ENCODE data around the gene RAC2. TPM values are rescaled to one million over a fixed set of nuclear protein-coding genes. Genes with fewer than 3 reads are reported as not detected.

RAC2 gene
- total RNA-seq, 2 donors from 2014 or later = 27.4 to 27.6 TPM

DNA sequence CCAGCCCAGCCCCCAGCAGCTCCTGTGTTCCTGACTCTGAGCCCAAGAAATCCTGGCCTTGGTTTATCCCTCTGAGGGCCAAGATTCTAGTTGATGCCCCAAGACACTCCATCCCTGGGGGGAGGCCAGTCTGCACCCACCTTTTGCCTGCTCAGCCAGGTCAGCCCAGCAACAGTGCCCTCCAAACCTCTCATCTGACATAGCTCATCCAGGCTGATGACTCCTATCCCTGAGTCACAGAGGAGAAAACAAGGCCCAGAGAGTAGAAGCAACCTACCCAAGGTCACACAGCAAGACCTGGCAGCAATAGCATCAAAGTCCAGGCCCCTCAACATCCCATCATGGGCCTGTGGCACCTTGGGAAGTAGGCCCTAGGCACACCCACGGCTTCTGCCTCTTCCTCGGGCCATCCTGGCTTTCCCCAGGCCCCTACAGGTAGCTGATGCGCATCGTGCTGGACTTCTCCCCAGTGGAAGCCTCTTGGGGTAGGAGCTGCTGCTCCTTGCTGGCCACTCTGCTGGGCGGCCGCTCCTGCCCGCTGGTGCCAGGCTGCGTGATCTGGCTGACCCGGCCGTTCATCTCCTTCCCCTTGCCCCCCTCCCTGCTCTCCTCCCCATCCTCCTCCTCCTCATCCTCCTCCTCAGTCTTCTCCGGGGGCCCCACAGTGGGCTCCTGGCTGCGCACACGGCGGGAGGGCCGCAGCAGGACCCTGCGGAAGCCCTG lies 37.8 kb downstream of the RAC2 start:
- intact Hi-C loops (cut with DNase I) = no loop called here
- Histone ChIP-seq H3K4me3 (no peak overlapping the region), H3K9ac (ENCODE audit: low read depth in 2 of 2, low read length in 2 of 2) (no peak overlapping the region), H3K9me3 (no peaks in the 10 kb centered on the region), H3K36me3 (no peaks in the 10 kb centered on the region), H3K27ac (no peak overlapping the region), H3K27me3 (no peaks in the 10 kb centered on the region), H3K4me1 (no peaks in the 10 kb centered on the region)
- TF ChIP-seq, protein P1, sequence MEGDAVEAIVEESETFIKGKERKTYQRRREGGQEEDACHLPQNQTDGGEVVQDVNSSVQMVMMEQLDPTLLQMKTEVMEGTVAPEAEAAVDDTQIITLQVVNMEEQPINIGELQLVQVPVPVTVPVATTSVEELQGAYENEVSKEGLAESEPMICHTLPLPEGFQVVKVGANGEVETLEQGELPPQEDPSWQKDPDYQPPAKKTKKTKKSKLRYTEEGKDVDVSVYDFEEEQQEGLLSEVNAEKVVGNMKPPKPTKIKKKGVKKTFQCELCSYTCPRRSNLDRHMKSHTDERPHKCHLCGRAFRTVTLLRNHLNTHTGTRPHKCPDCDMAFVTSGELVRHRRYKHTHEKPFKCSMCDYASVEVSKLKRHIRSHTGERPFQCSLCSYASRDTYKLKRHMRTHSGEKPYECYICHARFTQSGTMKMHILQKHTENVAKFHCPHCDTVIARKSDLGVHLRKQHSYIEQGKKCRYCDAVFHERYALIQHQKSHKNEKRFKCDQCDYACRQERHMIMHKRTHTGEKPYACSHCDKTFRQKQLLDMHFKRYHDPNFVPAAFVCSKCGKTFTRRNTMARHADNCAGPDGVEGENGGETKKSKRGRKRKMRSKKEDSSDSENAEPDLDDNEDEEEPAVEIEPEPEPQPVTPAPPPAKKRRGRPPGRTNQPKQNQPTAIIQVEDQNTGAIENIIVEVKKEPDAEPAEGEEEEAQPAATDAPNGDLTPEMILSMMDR (IDR thresholded peaks at IDR 0.05) = no peak
- no peak for DNase-seq

DNA sequence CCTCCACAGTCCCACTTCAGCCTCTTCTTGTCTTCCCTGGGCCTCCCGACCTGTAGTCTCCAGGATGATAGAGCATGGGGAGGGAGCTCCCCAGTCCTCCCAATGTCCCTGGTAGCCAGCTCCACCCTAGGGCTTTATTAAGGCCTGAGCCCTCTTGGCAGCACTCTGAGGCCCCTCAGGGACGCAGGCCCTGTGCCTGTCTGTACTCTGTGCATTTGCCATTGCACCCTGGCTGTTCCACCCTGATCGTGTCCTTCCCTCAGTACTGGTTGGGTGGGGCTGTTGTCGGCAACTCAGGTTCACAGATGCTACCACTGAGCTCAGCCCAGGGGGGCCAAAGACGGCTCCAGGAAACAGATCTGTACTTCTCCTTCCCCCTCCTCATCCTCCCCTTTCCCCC lies 39.0 kb downstream of the RAC2 start:
- H3K27me3 ChIP-seq = no peaks in the 10 kb centered on the region
- no peaks in the 10 kb centered on the region for H3K36me3 ChIP-seq
- TF ChIP-seq, protein P1 (IDR thresholded peaks at IDR 0.05) = no peak
- H3K4me1 ChIP-seq = no peaks in the 10 kb centered on the region
- H3K9ac ChIP-seq (ENCODE audit: low read depth in 2 of 2, low read length in 2 of 2) = no peak overlapping the region
- H3K9me3 ChIP-seq = no peaks in the 10 kb centered on the region
- intact Hi-C loops (cut with DNase I) = no loop called here
- no peak for DNase-seq
- H3K27ac ChIP-seq = no peak overlapping the region
- H3K4me3 ChIP-seq = no peak overlapping the region

DNA sequence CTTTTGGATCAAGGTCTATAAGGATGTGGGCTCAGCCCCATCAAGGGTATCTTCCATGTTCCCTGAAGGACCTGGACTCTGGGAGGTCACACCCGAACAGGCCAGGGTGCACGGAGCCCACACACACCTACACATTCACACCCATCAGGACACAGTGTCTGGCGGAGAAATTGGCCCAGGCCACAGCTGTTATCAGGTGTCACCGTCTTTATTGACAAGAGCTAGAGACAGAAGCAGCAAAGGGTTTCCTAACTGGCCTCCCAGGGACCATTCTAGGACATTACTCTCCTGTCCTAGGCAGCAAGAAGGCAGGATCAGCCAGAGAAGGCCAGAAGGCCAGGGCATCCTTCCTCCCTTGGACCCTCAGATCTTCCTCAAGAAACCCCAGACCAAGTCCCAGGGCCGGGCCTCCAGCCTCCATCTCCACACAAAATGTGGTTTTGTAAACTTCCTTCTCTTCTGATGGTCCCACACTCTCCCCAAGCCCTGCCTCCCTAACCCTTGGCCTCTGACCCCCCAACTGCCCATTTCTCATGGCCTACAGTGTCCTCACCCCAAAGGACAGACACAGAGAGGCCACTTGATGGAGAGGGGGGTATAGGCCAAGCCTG lies 39.9 kb downstream of the RAC2 start:
- peaks cover 4% of the 10 kb centered on the region for H3K4me1 ChIP-seq
- DNase-seq = no peak
- TF ChIP-seq, protein P1 (IDR thresholded peaks at IDR 0.05) = no peak
- intact Hi-C loops (cut with DNase I) = no loop called here
- H3K4me3 ChIP-seq = no peak overlapping the region
- no peaks in the 10 kb centered on the region for H3K27me3 ChIP-seq
- H3K9me3 ChIP-seq = no peaks in the 10 kb centered on the region
- no peaks in the 10 kb centered on the region for H3K36me3 ChIP-seq
- H3K9ac ChIP-seq (ENCODE audit: low read depth in 2 of 2, low read length in 2 of 2) = no peak overlapping the region
- H3K27ac ChIP-seq = no peak overlapping the region

DNA sequence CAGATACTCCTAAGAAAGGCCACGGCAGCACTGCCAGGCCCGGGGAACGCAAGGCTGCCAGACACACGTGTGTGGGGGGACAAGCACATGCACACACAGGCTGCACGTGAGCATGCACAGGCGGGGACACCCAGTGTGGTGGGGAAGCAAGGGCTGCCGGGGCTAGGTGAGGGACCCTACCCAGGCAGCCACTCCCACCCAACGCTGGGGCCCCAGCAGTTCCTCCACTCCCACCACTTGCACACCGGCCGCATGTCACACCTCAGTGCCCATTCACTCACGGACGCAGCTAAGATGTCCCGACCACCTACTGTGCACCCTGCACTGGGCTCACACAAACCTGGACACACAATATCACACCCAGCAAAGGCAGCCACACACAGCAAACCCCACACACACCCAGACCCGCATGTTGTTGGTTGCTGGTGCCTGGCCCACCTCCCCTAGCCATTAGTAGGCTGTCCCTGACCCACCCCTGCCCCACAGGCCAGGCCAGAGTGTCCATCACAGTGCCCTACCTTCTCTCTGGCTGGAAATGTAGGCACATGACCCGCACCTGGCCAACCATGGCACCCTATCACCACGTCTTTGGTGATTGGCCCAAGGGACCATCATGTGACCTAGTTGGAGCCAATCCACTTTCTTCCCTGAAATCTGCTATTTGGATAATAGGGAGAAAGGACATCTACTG lies 40.6 kb downstream of the RAC2 start:
- intact Hi-C loops (cut with DNase I) = no loop called here
- TF ChIP-seq, protein P1 (IDR thresholded peaks at IDR 0.05) = no peak
- no peak for DNase-seq
- H3K27me3 ChIP-seq = no peaks in the 10 kb centered on the region
- H3K4me3 ChIP-seq = no peak overlapping the region
- no peaks in the 10 kb centered on the region for H3K36me3 ChIP-seq
- no peak overlapping the region for H3K27ac ChIP-seq
- no peak overlapping the region for H3K9ac ChIP-seq (ENCODE audit: low read depth in 2 of 2, low read length in 2 of 2)
- peaks cover 4% of the 10 kb centered on the region for H3K4me1 ChIP-seq
- no peaks in the 10 kb centered on the region for H3K9me3 ChIP-seq

DNA sequence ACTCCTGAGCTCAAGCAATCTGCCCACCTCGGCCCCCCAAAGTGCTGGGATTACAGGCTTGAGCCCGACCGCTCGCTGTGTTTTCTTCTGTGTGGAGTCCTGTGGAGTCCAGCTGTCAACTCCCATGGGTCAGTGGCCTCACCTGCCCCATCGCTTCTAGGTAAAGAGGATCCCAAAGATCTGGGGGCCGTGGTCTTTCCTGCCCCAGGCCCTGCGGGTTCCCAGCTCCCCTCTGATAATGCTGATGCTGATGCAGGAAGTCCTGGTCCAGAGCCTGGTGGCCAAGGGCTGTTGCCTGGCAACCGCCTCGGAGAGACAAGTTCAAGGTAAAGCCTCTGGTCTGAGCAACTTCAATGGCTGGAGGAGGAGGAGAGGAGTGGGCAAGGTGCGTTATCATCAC lies 41.4 kb downstream of the RAC2 start:
- no peaks in the 10 kb centered on the region for H3K27me3 ChIP-seq
- H3K4me3 ChIP-seq = no peak overlapping the region
- no peaks in the 10 kb centered on the region for H3K36me3 ChIP-seq
- DNase-seq = no peak
- no peak overlapping the region for H3K9ac ChIP-seq (ENCODE audit: low read depth in 2 of 2, low read length in 2 of 2)
- peaks cover 12% of the 10 kb centered on the region for H3K4me1 ChIP-seq
- no peaks in the 10 kb centered on the region for H3K9me3 ChIP-seq
- intact Hi-C loops (cut with DNase I) = no loop called here
- H3K27ac ChIP-seq = no peak overlapping the region
- TF ChIP-seq, protein P1 (IDR thresholded peaks at IDR 0.05) = no peak

Data from colonic mucosa (tissue), 4 donors.